Thoracic aorta (tissue), 2 donors: ENCODE data around the gene TAC3. TPM values are rescaled to one million over a fixed set of nuclear protein-coding genes. Genes with fewer than 3 reads are reported as not detected.
"Not testable (repeated sequence)": the region's sequence is repeated elsewhere in the genome, so short reads cannot be mapped to it uniquely, and the experiment has no call there.

Experiments used
- ATAC-seq: fragments of 150-250 bp; one replicate; pipeline ENCODE4 v1.8.0; 2017; ENCODE audit warnings: low read depth; ENCODE audit not compliant: insufficient number of reproducible peaks, low FRiP score
- DNase-seq: peaks from one replicate; pipeline ENCODE4 v3.0.0-alpha.2; 2020; ENCODE audit warnings: low spot score
- H3K27ac ChIP-seq, 2 donors: fragments of 200-600 bp; sonication (generic); 1 replicate in 1 of 2; 2 replicates in 1 of 2; pipeline ENCODE4 v1.5.1; 2016; ENCODE audit warnings: mild to moderate bottlenecking in 2 of 2, moderate library complexity in 2 of 2
- H3K27me3 ChIP-seq: fragments of 200-600 bp; sonication (generic); replicated peaks from 2 replicates; pipeline ENCODE4 v1.6.0; 2016; ENCODE audit warnings: mild to moderate bottlenecking; ENCODE audit not compliant: insufficient read depth
- H3K36me3 ChIP-seq: fragments of 200-600 bp; sonication (generic); one replicate; pipeline ENCODE4 v1.5.1; 2016
- H3K4me1 ChIP-seq, 2 donors: fragments of 200-600 bp; sonication (generic); 1 replicate in 1 of 2; 2 replicates in 1 of 2; pipeline versions ENCODE4 v1.5.1 to v1.6.0; 2016; ENCODE audit warnings: low read depth in 2 of 2, mild to moderate bottlenecking in 1 of 2; ENCODE audit not compliant: control insufficient read depth in 1 of 2
- H3K4me3 ChIP-seq: fragments of 200-600 bp; sonication (generic); 2 replicates; pipeline ENCODE4 v1.5.1; 2016; ENCODE audit warnings: mild to moderate bottlenecking
- H3K9me3 ChIP-seq: fragments of 200-600 bp; sonication (generic); 2 replicates; pipeline ENCODE4 v1.5.1; 2016
- total RNA-seq, 2 donors: library from RNA; depleted of rRNA; stranded (reverse); fragments of >200 nt; gene quantifications; one replicate each; pipeline versions ENCODE4 v1.1.0 to v1.2.3, GENCODE V29; 2016
- TF ChIP-seq, protein P1 (sequence below): fragments of 200-600 bp; sonication (generic); IDR thresholded peaks from one replicate; pipeline ENCODE4 v1.5.1; 2019; ENCODE audit warnings: antibody characterized with exemption

Gene TAC3
- total RNA-seq, 2 donors from 2014 or later = not detected

DNA sequence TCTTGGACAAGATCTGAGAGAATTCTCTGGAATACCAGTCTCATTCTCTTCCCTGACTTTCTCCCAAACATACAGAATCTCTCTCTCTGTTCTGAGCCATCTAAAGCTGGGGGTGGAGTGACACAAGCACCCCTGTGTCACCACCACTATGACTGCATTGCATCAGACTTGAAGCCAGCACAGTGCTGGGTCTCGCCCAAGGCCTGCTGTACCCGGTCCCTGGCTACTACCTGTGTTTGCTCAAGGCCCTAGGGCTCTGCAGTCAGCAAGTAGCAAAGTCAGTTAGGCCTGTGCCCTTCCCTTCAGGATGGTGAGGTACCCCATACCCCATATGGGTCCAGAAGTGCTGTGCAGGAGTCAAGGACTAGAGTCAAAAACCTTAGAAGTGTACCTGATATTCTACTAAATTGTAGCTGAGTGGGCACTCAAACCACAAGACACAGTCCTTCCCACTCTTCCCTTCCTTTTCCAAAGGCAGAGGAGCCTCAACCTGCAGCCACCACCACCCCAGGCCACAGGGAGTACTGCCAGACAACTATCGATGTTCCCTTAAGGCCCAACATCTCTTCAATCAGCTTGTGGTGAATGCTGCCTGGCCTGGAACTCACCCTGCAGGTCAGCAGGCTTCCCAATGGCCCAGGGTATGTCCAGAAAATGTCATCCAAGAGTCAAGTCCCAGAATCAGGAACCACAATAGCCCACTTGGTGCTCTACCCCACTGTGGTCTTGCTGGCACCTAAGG is 37.8 kb downstream of the TAC3 start:
- Histone ChIP-seq H3K36me3 (no peaks in the 10 kb centered on the region), H3K4me1 (no peaks in the 10 kb centered on the region), H3K4me3 (no peak overlapping the region), H3K27ac (no peak overlapping the region), H3K27me3 (no peaks in the 10 kb centered on the region), H3K9me3 (no peaks in the 10 kb centered on the region)
- ATAC-seq = no peak
- DNase-seq = no peak
- TF ChIP-seq, protein P1, sequence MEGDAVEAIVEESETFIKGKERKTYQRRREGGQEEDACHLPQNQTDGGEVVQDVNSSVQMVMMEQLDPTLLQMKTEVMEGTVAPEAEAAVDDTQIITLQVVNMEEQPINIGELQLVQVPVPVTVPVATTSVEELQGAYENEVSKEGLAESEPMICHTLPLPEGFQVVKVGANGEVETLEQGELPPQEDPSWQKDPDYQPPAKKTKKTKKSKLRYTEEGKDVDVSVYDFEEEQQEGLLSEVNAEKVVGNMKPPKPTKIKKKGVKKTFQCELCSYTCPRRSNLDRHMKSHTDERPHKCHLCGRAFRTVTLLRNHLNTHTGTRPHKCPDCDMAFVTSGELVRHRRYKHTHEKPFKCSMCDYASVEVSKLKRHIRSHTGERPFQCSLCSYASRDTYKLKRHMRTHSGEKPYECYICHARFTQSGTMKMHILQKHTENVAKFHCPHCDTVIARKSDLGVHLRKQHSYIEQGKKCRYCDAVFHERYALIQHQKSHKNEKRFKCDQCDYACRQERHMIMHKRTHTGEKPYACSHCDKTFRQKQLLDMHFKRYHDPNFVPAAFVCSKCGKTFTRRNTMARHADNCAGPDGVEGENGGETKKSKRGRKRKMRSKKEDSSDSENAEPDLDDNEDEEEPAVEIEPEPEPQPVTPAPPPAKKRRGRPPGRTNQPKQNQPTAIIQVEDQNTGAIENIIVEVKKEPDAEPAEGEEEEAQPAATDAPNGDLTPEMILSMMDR = no peak

DNA sequence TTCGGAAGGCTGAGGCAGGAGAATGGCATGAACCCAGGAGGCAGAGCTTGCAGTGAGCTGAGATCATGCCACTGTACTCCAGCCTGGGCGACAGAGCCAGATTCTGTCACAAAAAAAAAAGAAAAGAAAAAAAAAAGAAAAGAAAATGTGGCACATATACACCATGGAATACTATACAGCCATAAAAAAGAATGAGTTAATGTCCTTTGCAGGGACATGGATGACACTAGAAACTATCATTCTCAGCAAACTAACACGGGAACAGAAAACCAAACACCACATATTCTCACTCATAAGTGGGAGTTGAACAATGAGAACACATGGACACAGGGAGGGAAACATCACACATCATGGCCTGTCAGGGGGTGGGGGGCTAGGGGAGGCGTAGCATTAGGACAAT is 39.0 kb downstream of the TAC3 start:
- H3K27me3 ChIP-seq, H3K27ac ChIP-seq, H3K4me3 ChIP-seq, H3K4me1 ChIP-seq, H3K36me3 ChIP-seq, ATAC-seq, H3K9me3 ChIP-seq, DNase-seq: not testable (repeated sequence)

DNA sequence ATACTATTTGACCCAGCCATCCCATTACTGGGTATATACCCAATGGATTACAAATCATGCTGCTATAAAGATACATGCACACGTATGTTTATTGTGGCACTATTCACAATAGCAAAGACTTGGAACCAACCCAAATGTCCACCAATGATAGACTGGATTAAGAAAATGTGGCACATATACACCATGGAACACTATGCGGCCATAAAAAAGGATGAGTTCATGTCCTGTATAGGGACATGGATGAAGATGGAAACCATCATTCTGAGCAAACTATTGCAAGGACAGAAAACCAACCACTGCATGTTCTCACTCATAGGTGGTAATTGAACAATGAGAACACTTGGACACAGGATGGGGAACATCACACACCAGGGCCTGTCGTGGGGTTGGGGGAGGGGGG is 42.1 kb downstream of the TAC3 start:
- DNase-seq, H3K9me3 ChIP-seq, H3K27me3 ChIP-seq, ATAC-seq, H3K4me3 ChIP-seq, H3K27ac ChIP-seq, H3K4me1 ChIP-seq, H3K36me3 ChIP-seq: not testable (repeated sequence)

DNA sequence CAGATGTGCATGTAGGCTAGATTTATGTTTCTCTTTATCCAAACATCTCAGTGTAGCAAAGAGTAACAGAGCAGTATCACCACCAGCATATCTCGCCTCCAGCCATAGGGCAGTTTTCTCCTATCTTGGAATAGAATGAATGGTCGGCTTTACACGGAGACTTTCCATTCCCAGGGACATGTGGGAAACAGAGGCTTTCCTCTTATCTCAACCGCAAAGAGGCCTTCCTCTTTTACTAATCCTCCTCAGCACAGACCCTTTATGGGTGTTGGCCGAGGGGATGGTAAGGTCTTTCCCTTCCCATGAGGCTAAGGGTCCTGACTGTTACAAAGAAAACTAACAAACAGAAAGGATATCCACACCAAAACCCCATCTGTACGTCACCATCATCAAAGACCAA is 47.4 kb downstream of the TAC3 start:
- not testable (repeated sequence) for H3K4me3 ChIP-seq, H3K36me3 ChIP-seq, H3K4me1 ChIP-seq, H3K27me3 ChIP-seq, H3K27ac ChIP-seq, H3K9me3 ChIP-seq, ATAC-seq, DNase-seq

DNA sequence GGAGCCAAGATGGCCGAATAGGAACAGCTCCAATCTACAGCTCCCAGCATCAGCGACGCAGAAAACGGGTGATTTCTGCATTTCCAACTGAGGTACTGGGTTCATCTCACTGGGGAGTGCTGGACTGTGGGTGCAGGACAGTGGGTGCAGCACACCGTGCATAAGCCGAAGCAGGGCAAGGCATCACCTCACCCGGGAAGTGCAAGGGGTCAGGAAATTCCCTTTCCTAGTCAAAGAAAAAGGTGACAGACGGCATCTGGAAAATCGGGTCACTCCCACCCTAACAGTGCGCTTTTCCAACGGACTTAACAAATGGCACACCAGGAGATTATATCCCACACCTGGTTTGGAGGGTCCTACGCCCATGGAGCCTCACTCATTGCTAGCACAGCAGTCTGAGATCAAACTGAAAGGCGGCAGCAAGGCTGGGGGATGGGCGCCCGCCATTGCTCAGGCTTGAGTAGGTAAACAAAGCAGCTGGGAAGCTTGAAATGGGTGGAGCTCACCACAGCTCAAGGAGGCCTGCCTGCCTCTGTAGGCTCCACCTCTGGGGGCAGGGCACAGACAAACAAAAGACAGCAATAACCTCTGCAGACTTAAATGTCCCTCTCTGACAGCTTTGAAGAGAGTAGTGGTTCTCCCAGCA is 50.2 kb downstream of the TAC3 start:
- not testable (repeated sequence) for H3K27me3 ChIP-seq, H3K9me3 ChIP-seq, DNase-seq, H3K4me1 ChIP-seq, ATAC-seq, H3K36me3 ChIP-seq, H3K4me3 ChIP-seq, H3K27ac ChIP-seq

DNA sequence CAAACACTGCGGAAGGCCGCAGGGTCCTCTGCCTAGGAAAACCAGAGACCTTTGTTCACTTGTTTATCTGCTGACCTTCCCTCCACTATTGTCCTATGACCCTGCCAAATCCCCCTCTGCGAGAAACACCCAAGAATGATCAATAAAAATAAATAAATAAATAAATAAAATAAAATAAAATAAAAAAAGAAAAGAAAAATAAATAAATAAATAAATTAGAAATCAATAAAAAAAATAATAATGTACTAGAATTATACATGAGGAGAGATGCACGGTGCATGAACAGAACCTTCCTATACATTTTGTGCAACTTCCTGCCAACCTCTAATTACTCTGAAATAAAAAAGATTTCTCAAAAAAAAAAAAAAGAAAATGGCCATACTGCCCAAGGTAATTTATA is 51.2 kb downstream of the TAC3 start:
- DNase-seq = not testable (repeated sequence)

DNA sequence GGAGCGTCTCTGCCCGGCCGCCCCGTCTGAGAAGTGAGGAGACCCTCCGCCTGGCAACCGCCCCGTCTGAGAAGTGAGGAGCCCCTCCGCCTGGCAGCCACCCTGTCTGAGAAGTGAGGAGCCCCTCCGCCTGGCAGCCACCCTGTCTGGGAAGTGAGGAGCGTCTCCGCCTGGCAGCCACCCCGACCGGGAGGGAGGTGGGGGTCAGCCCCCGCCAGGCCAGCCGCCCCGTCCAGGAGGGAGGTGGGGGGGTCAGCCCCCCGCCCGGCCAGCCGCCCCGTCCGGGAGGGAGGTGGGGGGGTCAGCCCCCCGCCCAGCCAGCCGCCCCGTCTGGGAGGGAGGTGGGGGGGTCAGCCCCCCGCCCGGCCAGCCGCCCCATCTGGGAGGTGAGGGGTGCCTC is 52.8 kb downstream of the TAC3 start:
- not testable (repeated sequence) for DNase-seq, H3K4me3 ChIP-seq, ATAC-seq, H3K4me1 ChIP-seq, H3K27ac ChIP-seq, H3K36me3 ChIP-seq, H3K9me3 ChIP-seq, H3K27me3 ChIP-seq

More for the DNA sequence above, 51.2 kb downstream of the TAC3 start:
- not testable (repeated sequence) for H3K9me3 ChIP-seq, H3K27me3 ChIP-seq, H3K36me3 ChIP-seq, H3K4me1 ChIP-seq, H3K27ac ChIP-seq, H3K4me3 ChIP-seq, ATAC-seq

DNA sequence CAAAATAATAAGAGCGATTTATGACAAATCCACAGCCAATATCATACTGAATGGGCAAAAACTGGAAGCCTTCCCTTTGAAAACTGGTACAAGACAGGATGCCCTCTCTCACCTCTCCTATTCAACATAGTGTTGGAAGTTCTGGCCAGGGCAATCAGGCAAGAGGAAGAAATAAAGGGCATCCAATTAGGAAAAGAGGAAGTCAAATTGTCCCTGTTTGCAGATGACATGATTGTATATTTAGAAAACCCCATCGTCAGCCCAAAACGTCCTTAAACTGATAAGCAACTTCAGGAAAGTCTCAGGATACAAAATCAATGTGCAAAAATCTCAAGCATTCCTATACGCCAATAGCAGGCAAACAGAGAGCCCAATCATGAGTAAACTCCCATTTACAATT is 54.1 kb downstream of the TAC3 start:
- H3K9me3 ChIP-seq, DNase-seq, H3K27me3 ChIP-seq, H3K27ac ChIP-seq, H3K36me3 ChIP-seq, ATAC-seq, H3K4me1 ChIP-seq, H3K4me3 ChIP-seq: not testable (repeated sequence)

Other genes starting within 250 kb of the TAC3 start
- gene SDR9C7, start 82.1 kb downstream of the TAC3 start, total RNA-seq = under 1 TPM in 1 of 2 donors, not detected in 1; 0.27 TPM
- under 1 TPM; 0.54 to 0.71 TPM for gene RDH16, start 58.9 kb downstream of the TAC3 start, total RNA-seq
- gene ZBTB39, start 10.0 kb downstream of the TAC3 start, total RNA-seq = 1 to 10 TPM; 3.1 to 8.3 TPM
- 1 to 10 TPM; 1.7 to 2.2 TPM for gene MYO1A, start 33.6 kb upstream of the TAC3 start, total RNA-seq
- 1 to 10 TPM; 6.6 to 6.9 TPM for gene NEMP1, start 62.3 kb upstream of the TAC3 start, total RNA-seq
- gene NAB2, start 72.6 kb upstream of the TAC3 start, total RNA-seq = 10 to 100 TPM; 30.5 to 39.3 TPM
- 100 to 1,000 TPM; 133 to 185 TPM for gene STAT6, start 94.8 kb upstream of the TAC3 start, total RNA-seq
- gene LRP1, start 112.0 kb upstream of the TAC3 start, total RNA-seq = 100 to 1,000 TPM; 663 to 755 TPM
- not detected for gene LRP1-AS, start 131.1 kb upstream of the TAC3 start, total RNA-seq
- gene NXPH4, start 200.3 kb upstream of the TAC3 start, total RNA-seq = under 1 TPM in 1 of 2 donors, not detected in 1; 0.81 TPM
- gene SHMT2, start 213.2 kb upstream of the TAC3 start, total RNA-seq = 10 to 100 TPM; 57.3 to 60.4 TPM
- under 1 TPM; 0.27 to 0.56 TPM for gene STAC3, start 234.7 kb upstream of the TAC3 start, total RNA-seq